HepG2 (cell line): Measurements from ENCODE around the gene CYP26B1.

Experiments used
- CTCF ChIP-seq: sonication (generic); formaldehyde crosslinking; IDR thresholded peaks from 2 replicates; pipeline ENCODE4 v1.5.0; 2020; ENCODE audit warnings: mild to moderate bottlenecking, missing genetic modification reagents, moderate library complexity
- HNF4G ChIP-seq, 2 experiments: sonication (generic) in 1 of 2; formaldehyde crosslinking in 1 of 2; IDR thresholded peaks; 2 replicates each; pipeline versions ENCODE4 v1.4.0 to v1.6.1; 2011 to 2020; ENCODE audit warnings: borderline replicate concordance in 2 of 2, low read depth in 2 of 2, mild to moderate bottlenecking in 2 of 2, low read length in 1 of 2, missing genetic modification reagents in 1 of 2, moderate library complexity in 1 of 2
- POLR2AphosphoS5 ChIP-seq: IDR thresholded peaks from 2 replicates; pipeline ENCODE4 v1.6.1; 2012; ENCODE audit warnings: low read depth, low read length
- ZBTB49 ChIP-seq: sonication (generic); formaldehyde crosslinking; IDR thresholded peaks from 2 replicates; pipeline ENCODE4 v1.4.0; 2020; ENCODE audit warnings: missing genetic modification reagents, borderline replicate concordance
- ZNF207 ChIP-seq: fragments of 450-650 bp; IDR thresholded peaks from 2 replicates; pipeline ENCODE4 v1.6.1; 2016; ENCODE audit warnings: antibody characterized with exemption, borderline replicate concordance
- ZNF253 ChIP-seq: sonication (generic); formaldehyde crosslinking; IDR thresholded peaks from 2 replicates; pipeline ENCODE4 v1.8.0; 2022; ENCODE audit warnings: mild to moderate bottlenecking, missing genetic modification reagents, borderline replicate concordance

GRCh38 chr2:72114693-72115051, 33.0 kb downstream of the CYP26B1 start:
- TF ChIP-seq HNF4G (IDR thresholded peaks at IDR 0.05; ENCODE audit: borderline replicate concordance, low read depth, low read length) (no peak), HNF4G (CRISPR knock-in tag; IDR thresholded peaks at IDR 0.05; ENCODE audit: borderline replicate concordance, low read depth) (no peak), POLR2AphosphoS5 (no peak), ZNF207 (no peak), CTCF (no peak), ZNF253 (CRISPR knock-in tag) (no peak), ZBTB49 (no peak)
